ENCODE results near the gene PKLR.
"Not testable (repeated sequence)": the region's sequence is repeated elsewhere in the genome, so short reads cannot be mapped to it uniquely, and the experiment has no call there.

The PKLR gene

DNA sequence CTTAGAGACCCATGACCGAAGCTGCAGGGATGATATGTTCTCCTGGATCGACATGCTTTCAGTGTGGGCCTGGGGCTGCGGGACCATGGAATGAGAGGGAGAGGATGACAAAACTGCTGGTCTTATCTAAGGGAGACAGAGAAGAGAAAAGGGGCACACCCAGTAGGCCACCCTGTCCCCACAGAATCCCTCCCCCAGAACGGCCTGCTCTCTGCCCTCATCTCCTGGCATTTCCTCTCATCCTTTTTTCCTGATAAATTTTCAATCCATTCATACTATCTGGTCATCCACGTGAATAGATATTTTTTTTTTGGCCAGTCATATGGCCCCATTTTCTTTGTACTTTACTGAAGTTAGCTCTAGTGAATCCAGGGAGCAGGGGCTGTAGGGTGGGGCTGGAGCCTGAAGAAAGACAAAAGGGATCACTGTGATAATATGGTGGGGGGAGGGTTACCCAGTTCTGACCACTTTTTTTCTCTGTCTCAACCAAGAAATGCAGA lies at the start of gene PKLR:
Gene PKLR, minus strand, starts transcription at position 97 of the 500 bp plus-strand sequence. Its CDS starts 43 bp downstream, at position 54.
- Histone ChIP-seq H3K27ac (no peak within 1 kb of the TSS), H3K27me3 (replicated peaks) (peaks cover 6% of the 10 kb centered on the region), H3K4me3 (ENCODE audit: low read depth, low read length) (no peak within 1 kb of the TSS), H3K36me3 (replicated peaks) (no peaks in the 10 kb centered on the region)
- TF ChIP-seq, protein P1, sequence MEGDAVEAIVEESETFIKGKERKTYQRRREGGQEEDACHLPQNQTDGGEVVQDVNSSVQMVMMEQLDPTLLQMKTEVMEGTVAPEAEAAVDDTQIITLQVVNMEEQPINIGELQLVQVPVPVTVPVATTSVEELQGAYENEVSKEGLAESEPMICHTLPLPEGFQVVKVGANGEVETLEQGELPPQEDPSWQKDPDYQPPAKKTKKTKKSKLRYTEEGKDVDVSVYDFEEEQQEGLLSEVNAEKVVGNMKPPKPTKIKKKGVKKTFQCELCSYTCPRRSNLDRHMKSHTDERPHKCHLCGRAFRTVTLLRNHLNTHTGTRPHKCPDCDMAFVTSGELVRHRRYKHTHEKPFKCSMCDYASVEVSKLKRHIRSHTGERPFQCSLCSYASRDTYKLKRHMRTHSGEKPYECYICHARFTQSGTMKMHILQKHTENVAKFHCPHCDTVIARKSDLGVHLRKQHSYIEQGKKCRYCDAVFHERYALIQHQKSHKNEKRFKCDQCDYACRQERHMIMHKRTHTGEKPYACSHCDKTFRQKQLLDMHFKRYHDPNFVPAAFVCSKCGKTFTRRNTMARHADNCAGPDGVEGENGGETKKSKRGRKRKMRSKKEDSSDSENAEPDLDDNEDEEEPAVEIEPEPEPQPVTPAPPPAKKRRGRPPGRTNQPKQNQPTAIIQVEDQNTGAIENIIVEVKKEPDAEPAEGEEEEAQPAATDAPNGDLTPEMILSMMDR (IDR thresholded peaks at IDR 0.05; ENCODE audit: low read depth, low read length, missing control alignments): no peak
- no peak for DNase-seq
- in situ Hi-C loops (cut with HindIII; ENCODE audit: low pct_ligation_motif_present, low sequenced_read_pairs): no loop called here

DNA sequence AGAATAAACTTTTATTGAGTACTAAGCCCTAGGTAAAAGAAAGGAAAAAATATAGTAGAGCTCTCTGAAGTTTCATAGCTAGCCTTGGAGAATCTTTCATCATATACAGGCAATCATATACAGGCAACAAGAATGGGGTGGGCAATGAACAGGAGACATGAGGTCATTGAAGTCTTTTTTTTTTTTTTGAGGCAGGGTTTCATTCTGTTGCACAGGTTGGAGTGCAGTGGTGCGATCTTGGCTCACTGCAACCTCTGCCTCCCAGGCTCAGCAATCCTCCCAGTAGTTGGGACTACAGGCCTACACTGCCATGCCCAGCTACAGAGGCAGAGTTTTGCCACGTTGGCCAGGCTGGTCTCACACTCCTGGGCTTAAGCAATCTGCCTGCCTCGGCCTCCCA lies 41.6 kb upstream of the PKLR start:
- TF ChIP-seq, protein P1 (IDR thresholded peaks at IDR 0.05; ENCODE audit: low read depth, low read length, missing control alignments): no peak
- Histone ChIP-seq H3K27me3 (replicated peaks) (no peaks in the 10 kb centered on the region), H3K27ac (no peak overlapping the region), H3K4me3 (ENCODE audit: low read depth, low read length) (no peak overlapping the region), H3K36me3 (replicated peaks) (peaks cover 77% of the 10 kb centered on the region)
- no peak for DNase-seq
- in situ Hi-C loops (cut with HindIII; ENCODE audit: low pct_ligation_motif_present, low sequenced_read_pairs): loop anchor here (25.0 kb wide), 1 partner anchor 169 kb away; no protein-coding TSS in a partner anchor

DNA sequence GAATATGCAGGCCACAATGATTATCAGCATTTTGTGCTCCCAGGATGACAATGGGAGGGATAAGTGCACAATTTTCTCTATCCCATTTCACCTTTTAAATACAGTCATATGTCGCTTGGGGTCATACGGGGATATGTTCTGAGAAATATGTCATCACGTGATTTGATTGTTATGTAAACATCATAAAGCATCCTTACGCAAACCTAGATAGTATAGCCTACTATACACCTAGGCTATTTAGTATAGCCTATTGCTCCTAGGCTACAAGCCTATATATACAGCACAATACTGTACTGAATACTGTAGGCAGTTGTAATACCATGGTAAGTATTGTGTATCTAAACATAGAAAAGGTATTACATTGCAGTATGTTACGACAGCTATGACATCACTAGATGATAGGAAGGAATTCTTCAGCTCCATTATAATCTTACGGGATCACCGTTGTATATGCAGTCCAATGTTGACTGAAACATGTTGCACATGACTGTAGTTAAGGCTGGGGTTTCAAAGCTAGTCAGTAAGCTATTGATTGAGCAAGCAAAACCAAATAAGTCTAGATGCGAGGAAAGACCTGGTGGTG lies 38.4 kb upstream of the PKLR start:
- no peak overlapping the region for H3K27ac ChIP-seq
- in situ Hi-C loops (cut with HindIII; ENCODE audit: low pct_ligation_motif_present, low sequenced_read_pairs): loop anchor here (25.0 kb wide), 1 partner anchor 173 kb away; no protein-coding TSS in a partner anchor
- DNase-seq: no peak
- H3K36me3 ChIP-seq (replicated peaks): peaks cover 72% of the 10 kb centered on the region
- H3K27me3 ChIP-seq (replicated peaks): no peaks in the 10 kb centered on the region
- H3K4me3 ChIP-seq (ENCODE audit: low read depth, low read length): no peak overlapping the region
- TF ChIP-seq, protein P1 (IDR thresholded peaks at IDR 0.05; ENCODE audit: low read depth, low read length, missing control alignments): no peak

DNA sequence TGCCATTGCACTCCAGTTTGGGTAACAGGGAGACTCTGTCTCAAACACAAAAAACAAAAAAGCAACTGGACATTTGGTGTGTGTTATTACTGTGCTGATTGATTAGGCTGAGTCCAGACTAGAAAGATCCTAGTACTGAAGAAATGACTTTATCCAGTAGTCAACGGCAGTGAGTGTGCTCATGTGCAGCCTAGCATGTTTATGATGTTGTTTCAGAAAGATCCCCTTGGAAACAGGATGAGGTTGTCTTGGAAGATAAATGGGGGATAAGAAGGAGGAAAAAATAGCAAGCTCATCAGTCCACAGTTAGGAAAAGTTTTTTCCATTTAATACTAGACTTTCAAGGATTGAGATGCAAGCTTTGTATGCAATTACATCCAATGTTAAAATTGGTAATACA lies 33.7 kb upstream of the PKLR start:
- Histone ChIP-seq H3K36me3 (replicated peaks) (peaks cover 60% of the 10 kb centered on the region), H3K27me3 (replicated peaks) (no peaks in the 10 kb centered on the region), H3K4me3 (ENCODE audit: low read depth, low read length) (no peak overlapping the region), H3K27ac (no peak overlapping the region)
- DNase-seq: no peak
- in situ Hi-C loops (cut with HindIII; ENCODE audit: low pct_ligation_motif_present, low sequenced_read_pairs): loop anchor here (25.0 kb wide), 1 partner anchor 177 kb away; no protein-coding TSS in a partner anchor
- TF ChIP-seq, protein P1 (IDR thresholded peaks at IDR 0.05; ENCODE audit: low read depth, low read length, missing control alignments): no peak

DNA sequence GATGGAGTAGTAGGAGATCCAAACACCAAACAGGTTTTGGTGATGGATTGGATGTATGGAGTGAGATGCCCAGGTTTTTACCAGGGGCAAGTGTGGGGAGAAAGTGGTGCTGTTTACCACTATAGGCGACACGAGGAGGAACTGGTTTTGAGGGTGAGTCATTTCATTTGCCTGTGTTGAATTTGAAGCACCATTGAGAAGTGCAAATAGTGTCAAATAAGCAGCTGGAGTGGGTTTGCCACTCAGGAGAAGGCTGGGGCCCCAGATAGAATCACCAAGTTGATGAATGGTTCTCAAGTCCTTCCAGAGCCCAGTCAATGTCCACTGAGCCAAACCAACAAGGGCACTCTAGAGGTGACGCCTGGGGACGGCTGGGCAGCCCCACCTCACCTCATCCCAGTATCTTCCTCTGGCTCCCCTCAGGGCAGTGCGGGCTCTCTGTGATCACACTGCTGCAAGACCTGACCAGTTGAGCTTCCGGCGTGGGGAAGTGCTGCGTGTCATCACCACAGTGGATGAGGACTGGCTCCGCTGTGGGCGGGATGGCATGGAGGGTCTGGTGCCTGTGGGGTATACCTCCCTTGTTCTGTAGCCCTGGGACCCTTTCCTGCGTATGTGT lies 28.9 kb upstream of the PKLR start:
- no peak overlapping the region for H3K4me3 ChIP-seq (ENCODE audit: low read depth, low read length)
- DNase-seq: no peak
- in situ Hi-C loops (cut with HindIII; ENCODE audit: low pct_ligation_motif_present, low sequenced_read_pairs): loop anchor here (25.0 kb wide), 1 partner anchor 182 kb away; no protein-coding TSS in a partner anchor
- no peaks in the 10 kb centered on the region for H3K27me3 ChIP-seq (replicated peaks)
- H3K27ac ChIP-seq: no peak overlapping the region
- TF ChIP-seq, protein P1 (IDR thresholded peaks at IDR 0.05; ENCODE audit: low read depth, low read length, missing control alignments): no peak
- H3K36me3 ChIP-seq (replicated peaks): peaks cover 49% of the 10 kb centered on the region

DNA sequence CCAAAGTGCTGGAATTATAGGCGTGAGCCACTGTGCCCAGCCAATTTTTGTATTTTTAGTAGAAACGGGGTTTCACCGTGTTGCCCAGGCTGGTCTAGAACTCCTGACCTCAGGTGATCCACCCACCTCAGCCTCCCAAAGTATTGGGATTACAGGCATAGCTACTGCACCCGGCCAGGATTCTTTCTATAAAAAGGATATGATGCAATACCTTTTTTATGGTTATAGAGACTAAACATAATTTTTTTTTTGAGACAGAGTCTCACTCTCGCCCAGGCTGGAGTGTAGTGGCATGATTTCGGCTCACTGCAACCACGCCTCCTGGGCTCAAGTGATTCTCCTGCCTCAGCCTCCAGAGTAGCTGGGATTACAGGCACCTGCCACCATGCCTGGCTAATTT lies 27.6 kb upstream of the PKLR start:
- not testable (repeated sequence) for H3K27me3 ChIP-seq (replicated peaks); H3K27ac ChIP-seq; DNase-seq; H3K4me3 ChIP-seq (ENCODE audit: low read depth, low read length)
- peaks cover 44% of the 10 kb centered on the region for H3K36me3 ChIP-seq (replicated peaks)
- in situ Hi-C loops (cut with HindIII; ENCODE audit: low pct_ligation_motif_present, low sequenced_read_pairs): loop anchor here (25.0 kb wide), 1 partner anchor 183 kb away; no protein-coding TSS in a partner anchor
